Keratinocyte (primary cell): Measurements from ENCODE around the gene TECR.

Experiments used
- CTCF ChIP-seq, 3 experiments: IDR thresholded peaks in 1 of 3; conservative IDR thresholded peaks in 1 of 3; optimal IDR thresholded peaks in 1 of 3; 2 replicates in 2 of 3; 3 replicates in 1 of 3; pipeline versions ENCODE3 to v1.5.1; 2011; ENCODE audit warnings: low read length in 3 of 3, mild to moderate bottlenecking in 3 of 3, moderate library complexity in 2 of 3, control low read depth in 1 of 3, inconsistent platforms in 1 of 3; ENCODE audit not compliant: insufficient read depth in 2 of 3; ENCODE audit errors: extremely low read depth in 1 of 3
- EZH2 ChIP-seq: IDR thresholded peaks from one replicate; pipeline ENCODE4 v1.6.1; 2012; ENCODE audit warnings: inconsistent platforms, mild to moderate bottlenecking, low read length, moderate library complexity

GRCh38 chr19:14517446-14517839, 12.0 kb upstream of the TECR start:
- no peak for TF ChIP-seq CTCF (optimal IDR thresholded peaks at IDR 0.05 in 1 of 3, IDR thresholded peaks at IDR 0.05 in 1 of 3, conservative IDR thresholded peaks at IDR 0.05 in 1 of 3; ENCODE audit: extremely low read depth in 1 of 3, insufficient read depth in 2 of 3, low read length in 3 of 3)
- no peak for TF ChIP-seq EZH2
